ENCODE data around the gene NXPE2.

NXPE2 gene

DNA sequence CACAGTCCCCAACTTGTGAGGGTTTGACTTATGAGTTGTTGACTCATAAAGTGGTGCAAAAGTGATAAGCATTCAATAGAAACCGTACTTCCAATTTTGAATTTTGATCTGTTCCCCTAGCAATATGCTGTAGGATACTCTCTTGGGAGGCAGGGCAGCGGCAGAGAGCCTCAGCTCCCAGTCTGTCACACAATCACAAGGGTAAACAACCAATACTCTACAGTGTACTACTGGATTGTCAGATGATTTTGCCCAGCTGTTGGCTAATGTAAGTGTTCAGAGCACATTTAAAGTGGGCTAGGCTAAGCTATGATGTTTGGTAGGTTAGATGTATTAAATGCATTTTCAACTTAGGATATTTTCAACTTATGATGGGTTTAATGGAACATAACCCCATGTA lies 13.7 kb upstream of the NXPE2 start:
- no peak for TF ChIP-seq FOXP2 (optimal IDR thresholded peaks at IDR 0.05; ENCODE audit: borderline replicate concordance, extremely low read depth, extremely low read length, insufficient read depth)
- no peak for TF ChIP-seq TAF1 (IDR thresholded peaks at IDR 0.05; ENCODE audit: borderline replicate concordance, insufficient read depth, low read length)
- no peak for TF ChIP-seq POLR2AphosphoS5 (IDR thresholded peaks at IDR 0.05; ENCODE audit: low read depth, low read length)
- TF ChIP-seq, protein P1, sequence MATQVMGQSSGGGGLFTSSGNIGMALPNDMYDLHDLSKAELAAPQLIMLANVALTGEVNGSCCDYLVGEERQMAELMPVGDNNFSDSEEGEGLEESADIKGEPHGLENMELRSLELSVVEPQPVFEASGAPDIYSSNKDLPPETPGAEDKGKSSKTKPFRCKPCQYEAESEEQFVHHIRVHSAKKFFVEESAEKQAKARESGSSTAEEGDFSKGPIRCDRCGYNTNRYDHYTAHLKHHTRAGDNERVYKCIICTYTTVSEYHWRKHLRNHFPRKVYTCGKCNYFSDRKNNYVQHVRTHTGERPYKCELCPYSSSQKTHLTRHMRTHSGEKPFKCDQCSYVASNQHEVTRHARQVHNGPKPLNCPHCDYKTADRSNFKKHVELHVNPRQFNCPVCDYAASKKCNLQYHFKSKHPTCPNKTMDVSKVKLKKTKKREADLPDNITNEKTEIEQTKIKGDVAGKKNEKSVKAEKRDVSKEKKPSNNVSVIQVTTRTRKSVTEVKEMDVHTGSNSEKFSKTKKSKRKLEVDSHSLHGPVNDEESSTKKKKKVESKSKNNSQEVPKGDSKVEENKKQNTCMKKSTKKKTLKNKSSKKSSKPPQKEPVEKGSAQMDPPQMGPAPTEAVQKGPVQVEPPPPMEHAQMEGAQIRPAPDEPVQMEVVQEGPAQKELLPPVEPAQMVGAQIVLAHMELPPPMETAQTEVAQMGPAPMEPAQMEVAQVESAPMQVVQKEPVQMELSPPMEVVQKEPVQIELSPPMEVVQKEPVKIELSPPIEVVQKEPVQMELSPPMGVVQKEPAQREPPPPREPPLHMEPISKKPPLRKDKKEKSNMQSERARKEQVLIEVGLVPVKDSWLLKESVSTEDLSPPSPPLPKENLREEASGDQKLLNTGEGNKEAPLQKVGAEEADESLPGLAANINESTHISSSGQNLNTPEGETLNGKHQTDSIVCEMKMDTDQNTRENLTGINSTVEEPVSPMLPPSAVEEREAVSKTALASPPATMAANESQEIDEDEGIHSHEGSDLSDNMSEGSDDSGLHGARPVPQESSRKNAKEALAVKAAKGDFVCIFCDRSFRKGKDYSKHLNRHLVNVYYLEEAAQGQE (IDR thresholded peaks at IDR 0.05; ENCODE audit: insufficient read depth in 1 of 2, low read depth in 2 of 2, low read length in 2 of 2) = no peak
- TF ChIP-seq SIN3A (IDR thresholded peaks at IDR 0.05; ENCODE audit: borderline replicate concordance, insufficient read depth, low read length) = no peak

DNA sequence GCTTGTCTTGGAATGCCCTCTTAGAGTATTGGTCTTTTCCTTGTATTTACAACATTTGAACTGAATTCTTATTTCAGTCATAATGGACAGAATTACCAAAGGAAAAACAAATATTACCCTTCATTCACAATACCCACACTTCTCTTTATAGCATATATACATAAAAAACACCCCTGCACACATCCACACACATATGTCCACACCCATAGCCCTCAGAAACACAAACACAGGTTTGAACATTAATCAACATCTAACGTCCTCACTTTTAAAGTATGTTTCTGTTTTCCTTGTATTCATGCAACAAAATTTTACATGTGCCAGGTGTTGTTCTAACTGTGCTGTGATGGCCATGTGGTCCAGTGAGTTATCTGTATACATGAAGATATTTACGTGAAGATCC lies 11.6 kb upstream of the NXPE2 start:
- TF ChIP-seq, protein P1 (IDR thresholded peaks at IDR 0.05; ENCODE audit: insufficient read depth in 1 of 2, low read depth in 2 of 2, low read length in 2 of 2) = no peak
- TF ChIP-seq TAF1 (IDR thresholded peaks at IDR 0.05; ENCODE audit: borderline replicate concordance, insufficient read depth, low read length) (no peak), POLR2AphosphoS5 (IDR thresholded peaks at IDR 0.05; ENCODE audit: low read depth, low read length) (no peak), SIN3A (IDR thresholded peaks at IDR 0.05; ENCODE audit: borderline replicate concordance, insufficient read depth, low read length) (no peak), FOXP2 (optimal IDR thresholded peaks at IDR 0.05; ENCODE audit: borderline replicate concordance, extremely low read depth, extremely low read length, insufficient read depth) (no peak)

DNA sequence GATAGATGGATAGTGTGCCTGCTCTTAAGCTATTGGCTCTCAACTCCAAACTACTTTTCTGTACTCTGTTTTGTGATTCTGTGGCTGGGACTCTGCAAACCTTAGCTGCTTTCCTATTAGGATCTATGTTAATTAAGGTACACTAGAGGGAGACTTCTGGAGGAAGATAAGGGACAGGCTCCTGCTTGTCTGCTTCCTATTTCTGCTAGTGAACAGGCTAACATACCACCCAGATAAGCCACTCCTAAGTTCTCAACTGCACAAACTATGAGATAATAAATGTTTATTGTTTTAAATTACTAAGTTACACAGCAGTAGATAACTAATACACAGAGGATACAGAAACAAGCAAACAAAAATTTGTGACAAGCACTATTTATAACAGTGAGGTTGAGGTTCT lies 10.2 kb upstream of the NXPE2 start:
- TF ChIP-seq SIN3A (IDR thresholded peaks at IDR 0.05; ENCODE audit: borderline replicate concordance, insufficient read depth, low read length) (no peak), POLR2AphosphoS5 (IDR thresholded peaks at IDR 0.05; ENCODE audit: low read depth, low read length) (no peak), TAF1 (IDR thresholded peaks at IDR 0.05; ENCODE audit: borderline replicate concordance, insufficient read depth, low read length) (no peak), FOXP2 (optimal IDR thresholded peaks at IDR 0.05; ENCODE audit: borderline replicate concordance, extremely low read depth, extremely low read length, insufficient read depth) (no peak)
- TF ChIP-seq, protein P1 (IDR thresholded peaks at IDR 0.05; ENCODE audit: insufficient read depth in 1 of 2, low read depth in 2 of 2, low read length in 2 of 2) = no peak

DNA sequence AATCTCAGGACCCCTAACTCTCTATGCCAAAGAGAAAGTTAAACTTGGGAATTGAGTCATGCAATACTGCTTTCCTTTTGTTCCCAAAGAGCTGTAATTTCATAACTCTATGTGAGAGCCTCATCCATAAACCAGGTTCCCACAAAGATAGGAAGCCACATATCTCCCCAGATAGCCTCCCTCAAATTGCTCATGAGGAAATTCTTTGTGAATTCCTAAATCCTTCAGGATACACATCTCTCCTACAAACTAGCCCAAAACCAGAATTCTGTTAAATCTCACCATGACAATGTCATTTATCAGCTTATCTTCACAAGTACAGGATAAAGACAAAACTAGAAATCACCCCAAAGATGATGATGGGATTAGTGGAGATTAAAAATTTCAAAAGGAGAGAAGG lies 4.7 kb upstream of the NXPE2 start:
- TF ChIP-seq POLR2AphosphoS5 (IDR thresholded peaks at IDR 0.05; ENCODE audit: low read depth, low read length) = no peak
- TF ChIP-seq SIN3A (IDR thresholded peaks at IDR 0.05; ENCODE audit: borderline replicate concordance, insufficient read depth, low read length) = no peak
- TF ChIP-seq TAF1 (IDR thresholded peaks at IDR 0.05; ENCODE audit: borderline replicate concordance, insufficient read depth, low read length) = no peak
- TF ChIP-seq FOXP2 (optimal IDR thresholded peaks at IDR 0.05; ENCODE audit: borderline replicate concordance, extremely low read depth, extremely low read length, insufficient read depth) = no peak
- TF ChIP-seq, protein P1 (IDR thresholded peaks at IDR 0.05; ENCODE audit: insufficient read depth in 1 of 2, low read depth in 2 of 2, low read length in 2 of 2) = no peak

DNA sequence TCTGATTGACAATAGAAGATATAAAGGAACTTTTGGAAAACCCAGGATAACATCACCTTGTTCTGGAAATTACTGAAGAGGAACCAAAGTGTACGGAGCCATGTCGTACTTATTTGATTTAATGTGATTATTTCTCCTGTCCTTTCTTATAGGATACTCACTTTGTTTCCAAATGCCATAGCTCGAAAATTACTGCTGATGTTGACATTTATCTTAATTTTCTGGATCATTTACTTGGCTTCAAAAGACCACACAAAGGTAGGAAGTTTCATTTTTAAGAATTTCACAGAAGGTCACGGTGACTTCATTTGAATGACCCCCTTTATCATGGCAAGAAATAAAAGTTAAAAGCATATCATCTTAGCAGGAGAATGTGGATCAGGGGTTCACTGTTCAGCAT lies 1.2 kb downstream of the NXPE2 start:
- TF ChIP-seq POLR2AphosphoS5 (IDR thresholded peaks at IDR 0.05; ENCODE audit: low read depth, low read length) = no peak
- no peak for TF ChIP-seq FOXP2 (optimal IDR thresholded peaks at IDR 0.05; ENCODE audit: borderline replicate concordance, extremely low read depth, extremely low read length, insufficient read depth)
- TF ChIP-seq TAF1 (IDR thresholded peaks at IDR 0.05; ENCODE audit: borderline replicate concordance, insufficient read depth, low read length) = no peak
- TF ChIP-seq, protein P1 (IDR thresholded peaks at IDR 0.05; ENCODE audit: insufficient read depth in 1 of 2, low read depth in 2 of 2, low read length in 2 of 2) = no peak
- TF ChIP-seq SIN3A (IDR thresholded peaks at IDR 0.05; ENCODE audit: borderline replicate concordance, insufficient read depth, low read length) = no peak

Data from PFSK-1 (cell line).